22Rv1 (cell line): Measurements from ENCODE around the gene B9D2.

Source experiments
- CTCF ChIP-seq: fragments of 450-650 bp; IDR thresholded peaks from 2 replicates; pipeline ENCODE4 v1.5.1; 2017; ENCODE audit warnings: mild to moderate bottlenecking
- ZFX ChIP-seq: fragments of 450-650 bp; IDR thresholded peaks from 2 replicates; pipeline ENCODE4 v1.6.1; 2017; ENCODE audit warnings: antibody characterized with exemption, borderline replicate concordance

GRCh38 chr19:41325947-41326706 lies 37.8 kb downstream of the B9D2 start:
- TF ChIP-seq ZFX (no peak), CTCF (no peak)
